ENCODE results near the gene MAP4.

DNA sequence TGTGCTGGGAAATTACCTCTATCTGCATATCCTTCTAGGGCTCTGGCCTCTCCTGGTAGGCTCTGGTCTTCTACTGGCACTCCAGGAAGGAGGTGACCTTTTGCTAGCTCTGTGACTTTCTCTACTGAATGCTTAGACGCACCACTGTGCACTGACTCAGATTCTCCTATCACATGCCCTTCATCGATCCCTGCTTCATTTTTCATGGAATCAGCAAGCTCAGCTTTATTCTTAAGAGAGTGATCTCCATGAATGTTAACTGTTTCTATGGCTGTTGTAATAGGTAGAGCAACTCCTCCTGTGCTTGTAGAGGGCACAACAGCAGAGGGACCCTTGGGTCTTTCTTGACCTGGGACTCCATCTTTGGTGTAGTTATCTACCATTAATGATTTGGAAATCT lies 106.6 kb downstream of the MAP4 start:
- TF ChIP-seq, protein P1, sequence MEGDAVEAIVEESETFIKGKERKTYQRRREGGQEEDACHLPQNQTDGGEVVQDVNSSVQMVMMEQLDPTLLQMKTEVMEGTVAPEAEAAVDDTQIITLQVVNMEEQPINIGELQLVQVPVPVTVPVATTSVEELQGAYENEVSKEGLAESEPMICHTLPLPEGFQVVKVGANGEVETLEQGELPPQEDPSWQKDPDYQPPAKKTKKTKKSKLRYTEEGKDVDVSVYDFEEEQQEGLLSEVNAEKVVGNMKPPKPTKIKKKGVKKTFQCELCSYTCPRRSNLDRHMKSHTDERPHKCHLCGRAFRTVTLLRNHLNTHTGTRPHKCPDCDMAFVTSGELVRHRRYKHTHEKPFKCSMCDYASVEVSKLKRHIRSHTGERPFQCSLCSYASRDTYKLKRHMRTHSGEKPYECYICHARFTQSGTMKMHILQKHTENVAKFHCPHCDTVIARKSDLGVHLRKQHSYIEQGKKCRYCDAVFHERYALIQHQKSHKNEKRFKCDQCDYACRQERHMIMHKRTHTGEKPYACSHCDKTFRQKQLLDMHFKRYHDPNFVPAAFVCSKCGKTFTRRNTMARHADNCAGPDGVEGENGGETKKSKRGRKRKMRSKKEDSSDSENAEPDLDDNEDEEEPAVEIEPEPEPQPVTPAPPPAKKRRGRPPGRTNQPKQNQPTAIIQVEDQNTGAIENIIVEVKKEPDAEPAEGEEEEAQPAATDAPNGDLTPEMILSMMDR (conservative IDR thresholded peaks at IDR 0.05; ENCODE audit: low read depth, low read length): no peak
- TF ChIP-seq EZH2 (IDR thresholded peaks at IDR 0.05; ENCODE audit: low read length, unreplicated experiment) (no peak), EZH2phosphoT487 (IDR thresholded peaks at IDR 0.05; ENCODE audit: borderline replicate concordance, low read length) (no peak)

All from PC-3 (cell line).